ENCODE data around the gene CPLX3. TPM values are rescaled to one million over a fixed set of nuclear protein-coding genes. Genes with fewer than 3 reads are reported as not detected.

Gene CPLX3
- total RNA-seq, 1 donor from 2014 or later = 0.32 TPM

GRCh38 chr15:74823324-74823723 is 3.1 kb upstream of the CPLX3 start:
- Mint-ChIP-seq H3K4me3 (ENCODE audit: unreplicated experiment) (no peak overlapping the region), H3K9me3 (ENCODE audit: unreplicated experiment) (peaks cover 4% of the 10 kb centered on the region), H3K4me1 (ENCODE audit: low read depth, unreplicated experiment) (peaks cover 48% of the 10 kb centered on the region), H3K36me3 (ENCODE audit: unreplicated experiment) (no peaks in the 10 kb centered on the region), H3K27me3 (ENCODE audit: unreplicated experiment) (peaks cover 5% of the 10 kb centered on the region), H3K27ac (ENCODE audit: unreplicated experiment) (no peak overlapping the region)
- no peak for TF ChIP-seq CTCF (IDR thresholded peaks at IDR 0.05; ENCODE audit: partially characterized antibody, unreplicated experiment)
- DNase-seq = no peak

GRCh38 chr15:74824976-74825375 is 1.5 kb upstream of the CPLX3 start:
- H3K9me3 Mint-ChIP-seq (ENCODE audit: unreplicated experiment) = peaks cover 4% of the 10 kb centered on the region
- TF ChIP-seq CTCF (IDR thresholded peaks at IDR 0.05; ENCODE audit: partially characterized antibody, unreplicated experiment) = no peak
- DNase-seq = no peak
- H3K27ac Mint-ChIP-seq (ENCODE audit: unreplicated experiment) = no peak overlapping the region
- H3K4me3 Mint-ChIP-seq (ENCODE audit: unreplicated experiment) = peak overlapping the region; percentile 12
- H3K4me1 Mint-ChIP-seq (ENCODE audit: low read depth, unreplicated experiment) = peaks cover 52% of the 10 kb centered on the region
- H3K36me3 Mint-ChIP-seq (ENCODE audit: unreplicated experiment) = no peaks in the 10 kb centered on the region
- H3K27me3 Mint-ChIP-seq (ENCODE audit: unreplicated experiment) = peaks cover 3% of the 10 kb centered on the region

GRCh38 chr15:74825866-74826265 is 561 bp upstream of the CPLX3 start:
- no peak for TF ChIP-seq CTCF (IDR thresholded peaks at IDR 0.05; ENCODE audit: partially characterized antibody, unreplicated experiment)
- Mint-ChIP-seq H3K4me1 (ENCODE audit: low read depth, unreplicated experiment) (peaks cover 54% of the 10 kb centered on the region), H3K9me3 (ENCODE audit: unreplicated experiment) (peaks cover 6% of the 10 kb centered on the region), H3K27me3 (ENCODE audit: unreplicated experiment) (peaks cover 3% of the 10 kb centered on the region), H3K36me3 (ENCODE audit: unreplicated experiment) (no peaks in the 10 kb centered on the region), H3K4me3 (ENCODE audit: unreplicated experiment) (peak overlapping the region; percentile 20), H3K27ac (ENCODE audit: unreplicated experiment) (no peak overlapping the region)
- no peak for DNase-seq

GRCh38 chr15:74826921-74827320 is 494 bp downstream of the CPLX3 start:
- Mint-ChIP-seq H3K27me3 (ENCODE audit: unreplicated experiment) (peaks cover 3% of the 10 kb centered on the region), H3K36me3 (ENCODE audit: unreplicated experiment) (no peaks in the 10 kb centered on the region), H3K4me1 (ENCODE audit: low read depth, unreplicated experiment) (peaks cover 53% of the 10 kb centered on the region), H3K4me3 (ENCODE audit: unreplicated experiment) (no peak overlapping the region), H3K9me3 (ENCODE audit: unreplicated experiment) (peaks cover 6% of the 10 kb centered on the region), H3K27ac (ENCODE audit: unreplicated experiment) (no peak overlapping the region)
- no peak for DNase-seq
- no peak for TF ChIP-seq CTCF (IDR thresholded peaks at IDR 0.05; ENCODE audit: partially characterized antibody, unreplicated experiment)

GRCh38 chr15:74827614-74828013 is 1.2 kb downstream of the CPLX3 start:
- H3K27me3 Mint-ChIP-seq (ENCODE audit: unreplicated experiment) = peaks cover 3% of the 10 kb centered on the region
- H3K4me1 Mint-ChIP-seq (ENCODE audit: low read depth, unreplicated experiment) = peaks cover 51% of the 10 kb centered on the region
- DNase-seq = no peak
- no peaks in the 10 kb centered on the region for H3K36me3 Mint-ChIP-seq (ENCODE audit: unreplicated experiment)
- peak overlapping the region; percentile 40 for H3K27ac Mint-ChIP-seq (ENCODE audit: unreplicated experiment)
- TF ChIP-seq CTCF (IDR thresholded peaks at IDR 0.05; ENCODE audit: partially characterized antibody, unreplicated experiment) = no peak
- peaks cover 6% of the 10 kb centered on the region for H3K9me3 Mint-ChIP-seq (ENCODE audit: unreplicated experiment)
- no peak overlapping the region for H3K4me3 Mint-ChIP-seq (ENCODE audit: unreplicated experiment)
